Stomach (tissue), 9 donors: ENCODE data around the gene SBF2. TPM values are rescaled to one million over a fixed set of nuclear protein-coding genes. Genes with fewer than 3 reads are reported as not detected.

Experiments used
- DNase-seq, 2 donors: peaks; one replicate each; pipeline versions ENCODE4 v3.0.0 to v3.0.0-alpha.2; 2013 to 2019
- H3K27ac ChIP-seq, 5 donors: fragments of 200-600 bp in 4 of 5; sonication (generic) in 4 of 5; one replicate each; pipeline ENCODE4 v1.5.1; 2013 to 2019; ENCODE audit warnings: mild to moderate bottlenecking in 1 of 5, moderate library complexity in 1 of 5
- H3K27me3 ChIP-seq, 3 donors: fragments of 200-600 bp; sonication (generic); one replicate each; pipeline ENCODE4 v1.5.1; 2017 to 2019; ENCODE audit warnings: mixed run types in 1 of 3
- H3K36me3 ChIP-seq, 4 donors: fragments of 200-600 bp; sonication (generic); 1 replicate in 3 of 4; 2 replicates in 1 of 4; pipeline ENCODE4 v1.5.1; 2016 to 2019
- H3K4me1 ChIP-seq, 4 donors: fragments of 200-600 bp; sonication (generic); one replicate each; pipeline ENCODE4 v1.5.1; 2016 to 2019
- H3K4me3 ChIP-seq, 4 donors: fragments of 200-600 bp; sonication (generic) in 3 of 4; one replicate each; pipeline ENCODE4 v1.5.1; 2016 to 2019; ENCODE audit warnings: mild to moderate bottlenecking in 1 of 4
- H3K9me3 ChIP-seq, 4 donors: fragments of 200-600 bp; sonication (generic); one replicate each; pipeline ENCODE4 v1.5.1; 2016 to 2019
- CTCF ChIP-seq, 7 experiments: fragments of 450-650 bp in 4 of 7; fragments of 200-600 bp in 3 of 7; sonication (generic) in 3 of 7; IDR thresholded peaks; one replicate each; pipeline ENCODE4 v1.5.1; 2016 to 2019; ENCODE audit warnings: antibody characterized with exemption in 7 of 7, control low read depth in 2 of 7, mild to moderate bottlenecking in 1 of 7
- EP300 ChIP-seq: sonication (generic); formaldehyde crosslinking; IDR thresholded peaks from one replicate; pipeline ENCODE4 v1.6.1; 2017; ENCODE audit warnings: antibody characterized with exemption
- POLR2A ChIP-seq, 4 donors: fragments of 450-650 bp; IDR thresholded peaks; one replicate each; pipeline ENCODE4 v1.6.1; 2016; ENCODE audit warnings: antibody characterized with exemption in 4 of 4, control low read depth in 2 of 4, mild to moderate bottlenecking in 1 of 4, moderate library complexity in 1 of 4
- POLR2AphosphoS5 ChIP-seq, 3 donors: sonication (generic); formaldehyde crosslinking; IDR thresholded peaks; one replicate each; pipeline ENCODE4 v1.6.1; 2016; ENCODE audit warnings: antibody characterized with exemption in 3 of 3
- WGBS, 5 donors: extraction: QIAGEN DNeasy Blood & Tissue Kit in 3 of 5; methylation state at CpG; one replicate each; pipeline versions ENCODE4 v1.1.5 to v1.1.7; 2013 to 2018; 5-methylcytosine and 5-hydroxymethylcytosine counted together
- intact Hi-C: fragments of 100-400 bp; cut with DNase I; formaldehyde crosslinking; loops from one replicate; pipeline ENCODE4 v1.15.1; 2023; ENCODE audit warnings: low total_unique reads
- polyA plus RNA-seq, 3 donors: library from polyadenylated mRNA; stranded (reverse); fragments of 200-250 nt; gene quantifications; one replicate each; pipeline ENCODE4 v1.2.3, GENCODE V29; 2013
- total RNA-seq, 5 donors: library from RNA; depleted of rRNA; stranded (reverse); fragments of >200 nt; gene quantifications; one replicate each; pipeline versions ENCODE4 v1.1.0 to v1.2.3, GENCODE V29; 2014 to 2016
- donor health status: healthy with polysubstance abuse.
- donor health status: Bipolar disorder and iron deficiency.
- donor health status: healthy.

The SBF2 gene
- total and polyA plus RNA-seq, 8 donors, result 8.6 to 260 (median 37.2) TPM

GRCh38 chr11:10029386-10030121, 264.5 kb downstream of the SBF2 start:
- H3K4me1 ChIP-seq, result no peaks in the 10 kb centered on the region
- H3K4me3 ChIP-seq, result no peak overlapping the region
- intact Hi-C loops, result no loop called here
- 80 to 90% (median 83%) methylated on average over 3 of the region's 3 CpGs for WGBS, 5 donors
- H3K27ac ChIP-seq, result no peak overlapping the region
- H3K27me3 ChIP-seq, result no peaks in the 10 kb centered on the region
- TF ChIP-seq POLR2A (IDR thresholded peaks at IDR 0.05) (no peak), POLR2AphosphoS5 (IDR thresholded peaks at IDR 0.05) (no peak), EP300 (no peak), CTCF (IDR thresholded peaks at IDR 0.05) (no peak)
- DNase-seq, result no peak
- H3K36me3 ChIP-seq, result peaks cover 0 to 23% (median 15%) of the 10 kb centered on the region in 4 donors
- H3K9me3 ChIP-seq, result no peaks in the 10 kb centered on the region

GRCh38 chr11:10026514-10026913, 267.5 kb downstream of the SBF2 start:
- no peak overlapping the region for H3K4me3 ChIP-seq
- WGBS, 5 donors, result 87 to 95% (median 94%) methylated on average over 2 of the region's 2 CpGs
- no peaks in the 10 kb centered on the region for H3K9me3 ChIP-seq
- H3K27me3 ChIP-seq, result no peaks in the 10 kb centered on the region
- peaks cover 0 to 8% (median 2%) of the 10 kb centered on the region in 4 donors for H3K4me1 ChIP-seq
- no peak for DNase-seq
- no peak overlapping the region for H3K27ac ChIP-seq
- TF ChIP-seq CTCF (IDR thresholded peaks at IDR 0.05), result no peak
- TF ChIP-seq POLR2A (IDR thresholded peaks at IDR 0.05), result no peak
- no peak for TF ChIP-seq POLR2AphosphoS5 (IDR thresholded peaks at IDR 0.05)
- TF ChIP-seq EP300, result no peak
- peaks cover 0 to 23% (median 15%) of the 10 kb centered on the region in 4 donors for H3K36me3 ChIP-seq
- intact Hi-C loops, result no loop called here

- Histone ChIP-seq H3K9me3 (no peaks in the 10 kb centered on the region), H3K4me1 (peaks cover 0 to 23% (median 2%) of the 10 kb centered on the region in 4 donors), H3K4me3 (no peak overlapping the region), H3K27ac (no peak overlapping the region), H3K36me3 (peaks cover 0 to 10% (median 9%) of the 10 kb centered on the region in 4 donors), H3K27me3 (no peaks in the 10 kb centered on the region)
- intact Hi-C loops, result no loop called here
- 92 to 95% (median 94%) methylated on average over 3 of the region's 3 CpGs for whole genome bisulfite sequencing, 5 donors
- no peak for TF ChIP-seq EP300
- TF ChIP-seq POLR2A (IDR thresholded peaks at IDR 0.05), result no peak
- no peak for TF ChIP-seq CTCF (IDR thresholded peaks at IDR 0.05)
- TF ChIP-seq POLR2AphosphoS5 (IDR thresholded peaks at IDR 0.05), result no peak
- no peak for DNase-seq
Observed at GRCh38 chr11:10023212-10023611, 270.8 kb downstream of the SBF2 start.

- H3K36me3 ChIP-seq, result peaks cover 0 to 6% (median 4%) of the 10 kb centered on the region in 4 donors
- intact Hi-C loops, result no loop called here
- DNase-seq, result no peak
- WGBS, 5 donors, result 61 to 78% (median 72%) methylated on average over 2 of the region's 2 CpGs
- H3K27me3 ChIP-seq, result no peaks in the 10 kb centered on the region
- H3K4me1 ChIP-seq, result peaks cover 0 to 23% (median 2%) of the 10 kb centered on the region in 4 donors
- H3K9me3 ChIP-seq, result no peaks in the 10 kb centered on the region
- no peak for TF ChIP-seq POLR2AphosphoS5 (IDR thresholded peaks at IDR 0.05)
- no peak for TF ChIP-seq EP300
- H3K4me3 ChIP-seq, result no peak overlapping the region
- no peak overlapping the region for H3K27ac ChIP-seq
Observed at GRCh38 chr11:10022764-10023163, 271.3 kb downstream of the SBF2 start.

- H3K27ac ChIP-seq, result no peak overlapping the region
- WGBS, 5 donors, result 10 to 46% (median 25%) methylated on average over 2 of the region's 2 CpGs
- TF ChIP-seq POLR2A (IDR thresholded peaks at IDR 0.05) (no peak), CTCF (IDR thresholded peaks at IDR 0.05) (no peak), POLR2AphosphoS5 (IDR thresholded peaks at IDR 0.05) (no peak), EP300 (no peak)
- H3K36me3 ChIP-seq, result peaks cover 0 to 4% (median 0%) of the 10 kb centered on the region in 4 donors
- H3K27me3 ChIP-seq, result no peaks in the 10 kb centered on the region
- H3K4me1 ChIP-seq, result peaks cover 0 to 23% (median 2%) of the 10 kb centered on the region in 4 donors
- no peak overlapping the region for H3K4me3 ChIP-seq
- no peaks in the 10 kb centered on the region for H3K9me3 ChIP-seq
- intact Hi-C loops, result no loop called here
- no peak for DNase-seq
Observed at GRCh38 chr11:10021563-10021962, 272.5 kb downstream of the SBF2 start.
